NOMO-1 treated with DMSO at 0.1 percent for 48 hours (cell line): ENCODE measurements around the gene TM6SF1.
"Not testable (repeated sequence)": the region's sequence is repeated elsewhere in the genome, so short reads cannot be mapped to it uniquely, and the experiment has no call there.

Experiments used
- DNase-seq: peaks from one replicate; lab custom pipeline; 2025; ENCODE audit not compliant: unreplicated experiment; lab: John Stamatoyannopoulos, UW

The TM6SF1 gene

GRCh38 chr15:83115410-83115809 is 8.0 kb downstream of the TM6SF1 start:
- DNase-seq = no peak

DNA sequence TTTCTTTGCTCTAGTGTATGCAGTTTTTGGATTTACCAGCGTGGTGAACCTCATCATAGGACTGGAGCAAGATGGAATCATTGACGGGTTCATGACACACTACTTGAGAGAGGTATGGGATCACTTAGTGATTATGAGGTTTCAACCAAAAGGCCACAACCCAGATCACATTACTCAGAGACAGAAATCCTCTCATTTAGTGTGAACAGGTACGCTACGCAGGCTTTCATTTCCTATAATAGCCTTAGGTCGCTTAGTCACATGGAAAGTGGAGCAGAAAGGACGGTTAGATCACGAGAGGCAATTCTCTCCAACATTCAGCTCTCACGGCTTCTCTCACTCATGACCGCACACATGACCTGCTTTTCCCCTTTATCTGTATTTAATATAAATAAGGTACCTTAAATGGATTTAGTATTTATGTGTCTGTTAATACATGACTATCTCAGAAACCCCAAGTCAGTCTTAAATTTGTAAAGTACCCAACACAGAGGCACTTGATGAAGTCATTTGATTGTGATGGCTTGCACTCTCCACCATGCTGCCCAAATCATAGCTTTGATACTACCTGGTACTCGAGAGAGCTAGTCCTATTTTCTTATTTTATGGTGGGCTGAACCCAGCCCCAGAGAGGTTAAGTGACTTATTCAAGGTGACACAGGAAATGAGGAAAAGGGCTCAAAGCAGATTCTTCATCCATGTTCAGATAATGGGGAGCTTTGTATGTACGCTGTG is 8.6 kb downstream of the TM6SF1 start:
- no peak for DNase-seq

GRCh38 chr15:83118291-83118827 is 10.9 kb downstream of the TM6SF1 start:
- DNase-seq = no peak

- DNase-seq = no peak
Measured at GRCh38 chr15:83118968-83119367, 11.5 kb downstream of the TM6SF1 start.

GRCh38 chr15:83119968-83120581 is 12.6 kb downstream of the TM6SF1 start:
- no peak for DNase-seq

DNA sequence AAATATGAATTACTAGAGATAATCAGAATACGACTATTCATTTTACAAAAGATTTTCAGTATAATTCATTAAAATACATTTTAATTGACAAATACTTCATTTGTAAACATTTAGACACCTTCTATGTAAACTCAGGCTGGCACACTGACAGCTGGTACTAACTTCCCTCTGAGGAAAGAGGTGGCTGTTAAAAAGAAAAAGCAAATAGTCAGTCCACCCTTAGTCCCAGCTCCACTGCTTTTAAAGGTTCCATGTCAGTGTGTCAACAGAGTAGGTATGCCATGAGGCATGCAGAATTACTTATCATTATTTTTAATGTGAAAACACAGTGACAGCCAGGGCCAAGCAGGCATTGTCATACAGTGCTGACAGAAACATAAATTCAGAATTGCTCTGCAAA is 16.1 kb downstream of the TM6SF1 start:
- no peak for DNase-seq

- DNase-seq = peak; percentile 20
Measured at GRCh38 chr15:83127547-83128150, 20.2 kb downstream of the TM6SF1 start.

DNA sequence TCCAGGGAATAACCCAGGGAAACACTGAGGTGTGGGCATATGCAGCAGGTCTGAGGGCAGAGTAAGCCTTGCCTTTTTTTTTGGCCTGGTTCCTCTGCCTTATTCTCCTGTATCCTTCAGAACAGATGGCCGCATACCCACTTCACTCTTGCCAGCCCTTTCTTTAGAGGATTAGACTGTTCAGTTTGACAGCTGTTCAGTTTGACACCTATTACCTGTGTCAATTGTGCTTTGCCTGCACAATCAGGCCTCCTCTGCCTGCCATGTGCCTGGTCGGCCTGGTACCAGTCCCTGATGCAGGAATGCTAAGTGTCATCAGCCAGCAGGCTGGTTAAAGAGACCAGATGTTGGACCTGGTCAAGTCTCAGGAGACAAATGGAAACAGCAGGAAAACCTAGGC is 22.3 kb downstream of the TM6SF1 start:
- no peak for DNase-seq

- no peak for DNase-seq
Measured at GRCh38 chr15:83132861-83133523, 25.5 kb downstream of the TM6SF1 start.

DNA sequence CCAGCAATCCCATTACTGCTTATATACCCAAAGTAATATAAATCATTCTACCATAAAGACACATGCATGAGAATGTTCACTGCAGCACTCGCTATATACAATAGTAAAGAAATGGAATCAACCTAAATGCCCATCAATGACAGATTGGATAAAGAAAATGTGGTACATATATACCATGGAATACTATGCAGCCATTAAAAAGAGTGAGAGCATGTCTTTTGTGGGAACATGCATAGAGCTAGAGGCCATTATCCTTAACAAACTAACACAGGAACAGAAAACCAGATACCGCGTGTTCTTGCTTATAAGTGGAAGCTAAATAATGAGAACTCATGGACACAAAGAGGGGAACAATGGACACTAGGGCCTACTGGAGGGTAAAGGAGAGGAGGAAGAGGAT is 34.7 kb downstream of the TM6SF1 start:
- DNase-seq = not testable (repeated sequence)

GRCh38 chr15:83144771-83145170 is 37.3 kb downstream of the TM6SF1 start:
- DNase-seq = no peak

- DNase-seq = no peak
Measured at GRCh38 chr15:83153288-83153687, 45.8 kb downstream of the TM6SF1 start.

DNA sequence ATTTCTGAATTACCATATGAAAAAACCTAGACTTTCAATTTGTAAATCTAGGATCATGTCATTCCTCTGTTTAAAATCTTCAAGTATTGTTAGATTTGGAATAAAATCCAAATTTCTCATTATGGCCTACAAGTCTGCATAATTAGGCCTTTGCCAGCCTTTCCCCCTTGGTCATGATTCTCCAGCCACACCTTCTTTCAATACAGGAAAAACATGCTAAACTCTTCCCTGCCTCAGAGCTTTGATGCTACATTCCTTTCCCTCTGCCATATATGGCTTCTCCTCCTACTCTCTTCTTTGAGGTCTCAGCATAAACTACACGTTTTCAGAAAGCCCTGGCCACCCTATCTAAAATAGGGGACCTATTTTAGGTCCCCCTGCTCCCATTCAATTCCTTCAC is 48.5 kb downstream of the TM6SF1 start:
- DNase-seq = no peak

- DNase-seq = no peak
Measured at GRCh38 chr15:83158393-83158792, 50.9 kb downstream of the TM6SF1 start.

GRCh38 chr15:83160741-83161140 is 53.3 kb downstream of the TM6SF1 start:
- DNase-seq = no peak

- DNase-seq = no peak
Measured at GRCh38 chr15:83163032-83163431, 55.6 kb downstream of the TM6SF1 start.

DNA sequence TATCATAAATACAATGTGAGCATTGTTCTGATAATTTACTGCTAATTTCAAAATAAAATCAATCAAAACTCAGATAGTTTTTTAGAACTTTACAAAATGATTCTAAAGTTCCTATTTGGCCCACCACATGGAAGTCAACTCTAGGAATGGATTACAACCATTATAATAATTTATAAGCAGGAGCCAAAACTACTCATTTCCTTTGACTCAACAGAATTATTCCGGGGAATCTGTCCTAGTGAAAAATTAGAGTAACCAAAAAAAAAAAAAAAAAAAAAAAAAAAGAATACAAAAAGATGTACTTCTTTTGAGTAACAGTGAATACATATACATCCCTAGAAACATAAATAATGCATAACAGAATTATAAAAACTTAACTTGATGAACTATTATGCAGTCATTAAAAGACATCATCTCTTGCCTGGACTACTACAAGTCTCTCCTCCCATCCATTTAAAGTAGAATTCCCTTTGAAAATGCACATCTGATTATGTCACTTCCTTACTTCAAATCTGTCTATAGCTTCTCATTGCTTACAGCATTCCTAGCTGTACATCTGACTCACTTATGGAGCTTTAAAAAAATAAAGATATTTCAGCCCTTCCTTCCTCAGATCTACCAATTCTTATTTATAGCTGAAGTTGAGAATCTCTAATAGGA is 56.8 kb downstream of the TM6SF1 start:
- no peak for DNase-seq

GRCh38 chr15:83164771-83165404 is 57.4 kb downstream of the TM6SF1 start:
- no peak for DNase-seq

DNA sequence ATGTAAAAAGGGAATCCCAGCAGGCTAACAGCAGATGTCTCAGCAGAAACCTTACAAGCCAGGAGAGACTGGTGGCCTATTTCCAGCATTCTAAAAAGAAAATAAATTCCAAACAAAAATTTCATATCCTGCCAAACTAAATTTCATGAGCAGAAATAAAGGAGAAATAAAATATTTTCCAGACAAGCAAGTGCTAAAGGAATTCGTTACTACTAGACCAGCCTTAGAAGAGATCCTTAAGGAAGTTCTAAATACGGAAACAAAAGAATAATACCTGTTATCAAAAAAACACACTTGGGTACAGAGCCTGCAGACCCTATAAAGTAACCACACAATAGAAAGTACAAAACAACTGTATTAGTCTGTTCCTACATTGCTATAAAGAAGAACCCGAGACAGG is 58.8 kb downstream of the TM6SF1 start:
- no peak for DNase-seq

GRCh38 chr15:83166830-83167229 is 59.4 kb downstream of the TM6SF1 start:
- no peak for DNase-seq

DNA sequence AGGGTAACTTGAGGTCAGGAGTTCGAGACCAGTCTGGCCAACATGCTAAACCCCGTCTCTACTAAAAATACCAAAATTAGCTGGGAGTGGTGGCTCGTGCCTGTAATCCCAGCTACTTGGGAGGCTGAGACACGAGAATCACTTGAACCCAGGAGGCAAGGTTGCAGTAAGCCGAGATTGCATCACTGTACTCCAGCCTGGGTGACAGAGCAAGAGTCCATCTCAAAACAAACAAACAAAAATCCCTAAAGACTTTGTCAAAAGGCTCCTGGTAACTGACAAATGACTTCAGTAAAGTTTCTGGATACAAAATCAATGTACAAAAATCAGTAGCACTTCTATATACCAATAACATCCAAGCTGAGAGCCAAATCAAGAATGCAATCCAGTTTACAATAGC is 62.1 kb downstream of the TM6SF1 start:
- DNase-seq = not testable (repeated sequence)
